GM10847 (cell line): ENCODE measurements around the gene CIITA.
A peak's percentile ranks its signal among the peaks of the same experiment; 100 is the strongest.

Source experiments
- POLR2A ChIP-seq: IDR thresholded peaks from 2 replicates; pipeline ENCODE4 v1.6.1; 2011; ENCODE audit not compliant: insufficient read length; ENCODE audit errors: extremely low read depth

The CIITA gene

GRCh38 chr16:10921536-10922327, 44.7 kb downstream of the CIITA start:
- TF ChIP-seq POLR2A, result no peak

- TF ChIP-seq POLR2A, result no peak
These were observed 45.5 kb downstream of the CIITA start for GRCh38 chr16:10922328-10923145.

- TF ChIP-seq POLR2A, result no peak
These were observed 46.2 kb downstream of the CIITA start for GRCh38 chr16:10923146-10923649.

- TF ChIP-seq POLR2A, result no peak
These were observed 46.7 kb downstream of the CIITA start for GRCh38 chr16:10923650-10924214.

DNA sequence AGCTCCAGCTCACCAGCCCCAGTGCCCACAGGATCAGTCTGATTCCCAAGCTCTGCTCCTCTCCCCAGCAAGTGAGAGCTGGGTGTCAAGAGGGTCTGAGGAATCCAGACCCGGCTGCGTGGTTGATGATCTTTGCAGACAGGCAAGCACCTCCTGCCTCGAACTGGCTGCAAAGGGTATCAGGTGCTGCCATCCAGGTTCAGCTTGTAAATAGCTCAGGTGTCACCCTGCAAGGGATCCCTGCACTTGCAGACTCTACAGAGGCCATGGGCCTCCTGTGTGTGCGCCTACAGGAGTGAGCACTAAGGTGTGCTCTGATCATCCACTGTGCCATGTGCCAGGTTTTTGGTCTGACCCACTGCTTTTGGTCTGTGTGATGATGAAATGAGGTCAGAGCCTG, 49.1 kb downstream of the CIITA start:
- no peak for TF ChIP-seq POLR2A

DNA sequence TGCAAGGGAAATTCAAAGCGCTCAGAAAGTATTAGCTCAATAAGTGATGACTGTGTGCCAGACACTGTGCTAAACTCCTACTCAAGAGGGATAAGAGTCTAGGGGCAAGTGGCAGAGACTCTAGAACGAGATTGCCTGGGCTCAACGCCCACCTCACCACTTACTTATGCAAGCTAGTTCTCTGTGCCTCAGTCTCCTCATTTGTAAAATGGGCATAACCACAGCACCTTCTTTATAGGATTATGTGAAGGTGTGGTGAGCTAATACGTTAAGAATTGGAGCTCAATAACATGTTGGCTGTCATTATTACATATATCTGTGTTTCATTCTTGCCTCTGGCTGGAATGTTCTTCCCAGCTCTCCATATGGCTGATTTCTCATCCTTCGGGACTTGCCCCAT, 49.9 kb downstream of the CIITA start:
- no peak for TF ChIP-seq POLR2A

GRCh38 chr16:10927497-10928112, 50.6 kb downstream of the CIITA start:
- TF ChIP-seq POLR2A, result peak; percentile 10

GRCh38 chr16:10929853-10930754, 53.1 kb downstream of the CIITA start:
- TF ChIP-seq POLR2A, result no peak

DNA sequence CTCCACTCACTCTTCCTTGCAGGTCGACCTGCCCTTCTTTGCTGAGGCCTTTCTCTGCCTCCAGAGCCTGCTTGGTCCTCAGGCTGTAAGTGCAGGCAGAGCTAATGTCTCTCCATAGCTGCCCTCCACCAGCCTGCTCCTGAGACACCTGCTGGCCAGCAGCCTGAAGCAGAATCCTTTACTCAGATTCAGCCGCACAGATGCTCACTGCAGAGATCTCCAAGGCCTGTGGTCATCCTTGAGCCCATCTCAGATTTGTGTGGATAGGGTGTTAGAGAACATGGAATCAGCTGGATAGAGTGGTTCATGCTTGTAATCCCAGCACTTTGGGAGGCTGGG, 53.7 kb downstream of the CIITA start:
- no peak for TF ChIP-seq POLR2A

- TF ChIP-seq POLR2A, result no peak
These were observed 54.1 kb downstream of the CIITA start for GRCh38 chr16:10931134-10931533.

GRCh38 chr16:10931977-10932632, 55.1 kb downstream of the CIITA start:
- peak; percentile 11 for TF ChIP-seq POLR2A

DNA sequence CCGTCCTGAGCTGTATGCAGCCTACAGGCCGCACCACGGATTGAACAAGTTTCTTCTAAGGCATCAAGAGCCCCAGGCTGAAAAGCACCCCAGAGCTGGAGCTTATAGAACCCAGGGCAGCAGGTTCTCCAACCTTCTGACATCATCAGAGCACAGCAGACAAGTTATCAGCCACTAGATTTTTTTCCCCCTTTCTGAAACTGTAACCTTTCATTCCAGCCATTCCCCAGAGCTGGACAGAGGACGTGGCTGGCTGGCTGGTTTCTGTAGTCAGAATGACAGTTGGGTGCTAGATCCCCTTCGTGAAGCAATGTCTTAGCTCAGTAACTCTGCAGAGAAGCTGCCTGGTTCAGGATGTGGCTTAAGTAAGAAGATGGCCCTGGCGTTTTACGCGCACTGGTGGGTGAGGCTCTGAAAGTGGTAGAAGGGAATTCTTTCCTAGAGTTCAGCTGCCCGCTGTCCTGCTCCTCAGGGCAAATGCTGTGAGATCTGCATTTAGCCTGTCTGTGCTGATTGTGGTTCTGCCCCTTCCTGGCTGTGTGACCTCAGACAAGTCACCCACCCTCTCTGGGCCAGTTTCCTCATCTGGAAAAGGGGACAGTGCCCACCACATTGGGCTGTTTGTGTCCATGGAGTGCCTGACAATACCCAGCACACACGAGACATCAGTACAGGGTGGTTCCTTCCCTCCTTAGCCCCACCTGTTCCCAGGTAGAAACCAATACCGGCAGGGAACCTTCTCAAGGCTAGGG, 56.1 kb downstream of the CIITA start:
- TF ChIP-seq POLR2A, result no peak

DNA sequence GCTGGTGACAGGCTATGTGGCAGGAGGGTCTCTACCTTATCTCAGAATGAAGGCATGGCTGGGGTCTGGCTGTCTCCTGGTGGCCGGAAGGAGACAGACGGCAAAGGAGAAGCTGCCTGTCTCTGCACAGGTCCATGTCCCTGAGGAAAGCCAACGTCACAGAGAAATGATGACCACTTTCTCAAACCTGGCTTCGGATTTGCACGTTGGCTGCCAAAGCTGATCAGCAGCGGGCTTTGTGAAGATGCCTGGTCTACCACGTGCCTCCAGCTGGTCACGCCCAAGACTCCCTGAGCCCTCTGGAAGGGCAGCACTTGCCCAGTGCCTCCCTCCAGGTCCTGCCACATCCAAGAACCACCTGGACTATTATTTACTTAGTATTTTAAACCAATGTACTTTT, 56.9 kb downstream of the CIITA start:
- no peak for TF ChIP-seq POLR2A
